Gastrocnemius medialis (tissue), 4 donors: ENCODE data around the gene HPN. TPM values are rescaled to one million over a fixed set of nuclear protein-coding genes. Genes with fewer than 3 reads are reported as not detected.

Experiments used
- ATAC-seq, 2 donors: fragments of 150-250 bp; one replicate each; pipeline ENCODE4 v1.9.1; 2016
- DNase-seq, 2 donors: peaks; one replicate each; pipeline ENCODE4 v3.0.0-alpha.2; 2019
- H3K27ac ChIP-seq, 4 donors: fragments of 200-600 bp; sonication (generic); 1 replicate in 1 of 4; 2 replicates in 3 of 4; pipeline ENCODE4 v1.5.1; 2016 to 2018; ENCODE audit warnings: mild to moderate bottlenecking in 2 of 4, moderate library complexity in 1 of 4
- H3K27me3 ChIP-seq, 3 donors: fragments of 200-600 bp; sonication (generic) in 2 of 3; 1 replicate in 1 of 3; 2 replicates in 2 of 3; pipeline versions ENCODE4 v1.5.1 to v1.6.0; 2016 to 2019; ENCODE audit warnings: mild to moderate bottlenecking in 1 of 3, moderate library complexity in 1 of 3
- H3K36me3 ChIP-seq, 2 donors: fragments of 200-600 bp; sonication (generic) in 1 of 2; one replicate each; pipeline ENCODE4 v1.5.1; 2017 to 2018
- H3K4me1 ChIP-seq, 2 donors: fragments of 200-600 bp; sonication (generic) in 1 of 2; one replicate each; pipeline ENCODE4 v1.5.1; 2016 to 2017; ENCODE audit warnings: mild to moderate bottlenecking in 2 of 2
- H3K4me3 ChIP-seq, 4 donors: fragments of 200-600 bp; sonication (generic) in 3 of 4; 1 replicate in 1 of 4; 2 replicates in 3 of 4; pipeline ENCODE4 v1.5.1; 2016 to 2019; ENCODE audit warnings: mild to moderate bottlenecking in 2 of 4
- H3K9me3 ChIP-seq, 3 donors: fragments of 200-600 bp; sonication (generic) in 2 of 3; 1 replicate in 1 of 3; 2 replicates in 2 of 3; pipeline ENCODE4 v1.5.1; 2016 to 2019
- POLR2A ChIP-seq, 2 donors: fragments of 450-650 bp; IDR thresholded peaks; one replicate each; pipeline ENCODE4 v1.6.1; 2017; ENCODE audit warnings: antibody characterized with exemption in 2 of 2, mild to moderate bottlenecking in 2 of 2, moderate library complexity in 2 of 2
- in situ Hi-C, 4 donors: fragments of 200-750 bp; cut with MboI; loops; one replicate each; pipeline versions ENCODE4 v1.15.0 to v1.8.0; 2017; ENCODE audit warnings: low sequenced_read_pairs in 4 of 4
- intact Hi-C: fragments of 100-400 bp; cut with DNase I; formaldehyde crosslinking; loops from one replicate; pipeline ENCODE4 v1.15.1; 2023; ENCODE audit warnings: low total_unique reads
- total RNA-seq, 4 donors: library from RNA; depleted of rRNA; stranded (reverse); fragments of >200 nt; gene quantifications; one replicate each; pipeline versions ENCODE4 v1.1.0 to v1.2.3, GENCODE V29; 2016
- TF ChIP-seq, protein P1 (sequence below), 5 experiments: fragments of 450-650 bp in 3 of 5; fragments of 200-600 bp in 2 of 5; sonication (generic) in 2 of 5; IDR thresholded peaks in 4 of 5; conservative IDR thresholded peaks in 1 of 5; 1 replicate in 4 of 5; 2 replicates in 1 of 5; pipeline ENCODE4 v1.5.1; 2016 to 2019; ENCODE audit warnings: antibody characterized with exemption in 5 of 5, mild to moderate bottlenecking in 3 of 5, moderate library complexity in 3 of 5

Gene HPN
- total RNA-seq, 4 donors from 2014 or later, result 9.1 to 24.0 (median 17.1) TPM

DNA sequence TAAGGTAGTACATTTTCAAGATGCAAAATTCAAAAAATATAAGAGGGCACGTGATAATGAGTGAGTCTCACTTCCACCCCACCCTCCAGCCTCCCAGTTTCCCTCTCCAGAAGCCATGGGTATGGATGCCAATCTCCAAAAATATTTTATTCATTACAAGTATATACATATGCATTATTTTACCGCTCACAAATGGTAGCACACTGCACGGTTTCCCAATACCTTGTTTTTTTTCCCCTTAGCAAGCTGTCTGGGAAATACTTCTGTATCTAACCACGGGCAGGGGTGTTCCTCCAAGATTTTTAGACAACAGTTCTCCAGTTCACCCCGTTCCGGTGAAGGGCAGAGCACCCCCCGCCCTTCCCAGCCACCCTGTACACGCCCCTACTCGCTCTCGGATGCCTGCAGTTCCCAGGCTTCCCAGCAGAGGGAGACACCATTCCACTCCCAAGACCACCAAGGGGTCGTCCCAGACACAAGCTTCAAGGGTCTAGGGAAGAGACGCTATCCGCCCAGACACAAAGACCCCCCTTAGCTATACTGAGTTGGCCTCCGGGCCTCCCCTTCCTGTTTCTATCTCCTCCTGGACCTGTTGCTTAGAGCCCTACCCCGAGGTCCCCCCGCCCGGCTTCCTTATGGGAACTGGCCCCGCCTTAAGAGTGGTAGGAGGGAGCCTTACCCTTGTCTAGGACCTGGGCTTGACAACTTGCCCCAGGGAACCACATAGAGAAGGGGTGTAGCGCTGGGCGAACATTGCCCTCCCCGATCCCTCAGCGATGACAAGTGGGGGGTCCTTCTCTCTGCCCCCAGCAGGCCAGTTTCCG, 73.0 kb downstream of the HPN start:
- Histone ChIP-seq H3K36me3 (no peaks in the 10 kb centered on the region), H3K4me3 (peak overlapping the region; percentile 32 to 55 (median 48)), H3K9me3 (no peaks in the 10 kb centered on the region), H3K4me1 (peaks cover 6 to 15% of the 10 kb centered on the region in 2 donors), H3K27ac (peak overlapping the region in 3 of 4 donors; percentile 34 to 45 (median 41)), H3K27me3 (no peaks in the 10 kb centered on the region)
- TF ChIP-seq POLR2A (IDR thresholded peaks at IDR 0.05), result no peak
- TF ChIP-seq, protein P1, sequence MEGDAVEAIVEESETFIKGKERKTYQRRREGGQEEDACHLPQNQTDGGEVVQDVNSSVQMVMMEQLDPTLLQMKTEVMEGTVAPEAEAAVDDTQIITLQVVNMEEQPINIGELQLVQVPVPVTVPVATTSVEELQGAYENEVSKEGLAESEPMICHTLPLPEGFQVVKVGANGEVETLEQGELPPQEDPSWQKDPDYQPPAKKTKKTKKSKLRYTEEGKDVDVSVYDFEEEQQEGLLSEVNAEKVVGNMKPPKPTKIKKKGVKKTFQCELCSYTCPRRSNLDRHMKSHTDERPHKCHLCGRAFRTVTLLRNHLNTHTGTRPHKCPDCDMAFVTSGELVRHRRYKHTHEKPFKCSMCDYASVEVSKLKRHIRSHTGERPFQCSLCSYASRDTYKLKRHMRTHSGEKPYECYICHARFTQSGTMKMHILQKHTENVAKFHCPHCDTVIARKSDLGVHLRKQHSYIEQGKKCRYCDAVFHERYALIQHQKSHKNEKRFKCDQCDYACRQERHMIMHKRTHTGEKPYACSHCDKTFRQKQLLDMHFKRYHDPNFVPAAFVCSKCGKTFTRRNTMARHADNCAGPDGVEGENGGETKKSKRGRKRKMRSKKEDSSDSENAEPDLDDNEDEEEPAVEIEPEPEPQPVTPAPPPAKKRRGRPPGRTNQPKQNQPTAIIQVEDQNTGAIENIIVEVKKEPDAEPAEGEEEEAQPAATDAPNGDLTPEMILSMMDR (IDR thresholded peaks at IDR 0.05 in 4 of 5, conservative IDR thresholded peaks at IDR 0.05 in 1 of 5), result peak; percentile 91 to 98 (median 97)
- ATAC-seq (peak; percentile 74), DNase-seq (peak in 1 of 2 donors; percentile 49)
- in situ Hi-C loops (no loop called here), intact Hi-C loops (loop anchor here (1.0 kb wide), 2 partner anchors 21 to 27 kb away; partner anchors contain the start of gene LGI4)

DNA sequence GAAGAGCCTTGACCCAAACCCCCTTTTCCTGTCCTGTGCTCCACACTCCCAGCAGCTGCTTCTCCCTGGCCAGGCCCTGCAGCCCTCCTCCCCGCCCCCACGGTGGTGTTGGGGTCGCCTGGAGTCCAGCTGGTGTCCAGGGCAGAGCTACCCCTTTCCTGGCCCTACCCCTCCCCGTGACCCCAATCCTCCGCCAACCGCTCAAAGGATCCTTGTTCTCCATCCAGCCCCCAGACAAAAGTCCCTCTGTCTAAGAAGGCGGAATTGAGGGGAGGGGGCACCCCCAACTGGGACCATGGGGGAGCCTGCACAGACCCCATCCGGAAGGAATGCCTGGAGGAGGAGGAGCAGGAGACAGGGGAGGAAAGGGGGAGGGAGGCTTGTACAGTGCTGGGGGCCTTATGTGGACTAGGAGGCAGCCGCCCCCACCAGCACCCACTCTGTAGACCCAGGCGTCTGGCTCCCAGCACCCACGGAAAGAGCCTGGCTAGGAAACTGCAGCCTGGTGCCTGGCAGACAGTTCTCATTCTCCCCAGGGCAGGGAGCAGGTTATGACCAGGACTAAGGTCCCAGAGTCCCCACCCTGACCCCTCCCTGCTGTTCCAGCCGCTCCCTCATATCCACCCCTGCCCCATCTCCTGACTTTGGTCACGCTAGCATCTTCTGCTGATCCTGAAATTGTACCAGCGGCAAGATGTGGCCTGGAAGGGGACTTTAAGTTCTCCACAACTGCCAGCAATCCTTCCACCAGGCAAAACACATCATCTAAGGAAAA, 73.8 kb downstream of the HPN start, which contains the start of gene FXYD3:
Gene FXYD3, plus strand, starts transcription at position 647 of the 775 bp plus-strand sequence. CDS start 3,554 bp downstream, outside the sequence.
- H3K27me3 ChIP-seq, result no peaks in the 10 kb centered on the region
- ATAC-seq (no peak), DNase-seq (no peak)
- intact Hi-C loops, result no loop called here
- peak within 1 kb of the TSS; percentile 32 to 55 (median 48) for H3K4me3 ChIP-seq
- H3K4me1 ChIP-seq, result peaks cover 6 to 18% of the 10 kb centered on the region in 2 donors
- in situ Hi-C loops, result no loop called here
- H3K27ac ChIP-seq, result peak within 1 kb of the TSS in 3 of 4 donors; percentile 34 to 45 (median 41)
- H3K36me3 ChIP-seq, result no peaks in the 10 kb centered on the region
- TF ChIP-seq, protein P1 (IDR thresholded peaks at IDR 0.05 in 4 of 5, conservative IDR thresholded peaks at IDR 0.05 in 1 of 5), result no peak
- TF ChIP-seq POLR2A (IDR thresholded peaks at IDR 0.05), result no peak
- H3K9me3 ChIP-seq, result no peaks in the 10 kb centered on the region

Other genes with a start within 250 kb of the HPN start
- gene ZNF30, start 114.8 kb upstream of the HPN start, total RNA-seq, result 1 to 10 TPM in 2 of 4 donors, under 1 TPM in 2; 0.66 to 2.3 (median 0.92) TPM
- 1 to 10 TPM; 1.7 to 3.5 (median 2.7) TPM for gene ZNF792, start 77.5 kb upstream of the HPN start, total RNA-seq
- gene GRAMD1A, start 41.4 kb upstream of the HPN start, total RNA-seq, result 10 to 100 TPM; 38.8 to 45.1 (median 43.7) TPM
- gene SCN1B, start 11.3 kb upstream of the HPN start, total RNA-seq, result 100 to 1,000 TPM; 194 to 469 (median 289) TPM
- gene FXYD3, start 74.1 kb downstream of the HPN start, total RNA-seq, result 10 to 100 TPM in 1 of 4 donors, under 1 TPM in 1, not detected in 2; 0.26 to 13.4 TPM
- 10 to 100 TPM; 16.1 to 31.5 (median 27.2) TPM for gene LGI4, start 93.3 kb downstream of the HPN start, total RNA-seq
- gene FXYD1, start 97.1 kb downstream of the HPN start, total RNA-seq, result 100 to 1,000 TPM; 215 to 235 (median 225) TPM
- under 1 TPM in 1 of 4 donors, not detected in 3; 0.40 TPM for gene FXYD7, start 101.5 kb downstream of the HPN start, total RNA-seq
- 10 to 100 TPM in 3 of 4 donors, 1 to 10 TPM in 1; 5.2 to 23.3 (median 14.3) TPM for gene FXYD5, start 113.0 kb downstream of the HPN start, total RNA-seq
- gene FAM187B, start 187.0 kb downstream of the HPN start, total RNA-seq, result not detected
- gene LSR, start 207.3 kb downstream of the HPN start, total RNA-seq, result 10 to 100 TPM in 1 of 4 donors, 1 to 10 TPM in 3; 2.5 to 11.4 (median 5.2) TPM
- 100 to 1,000 TPM; 118 to 169 (median 143) TPM for gene USF2, start 227.2 kb downstream of the HPN start, total RNA-seq
- not detected for gene HAMP, start 240.8 kb downstream of the HPN start, total RNA-seq